HepG2 (cell line): Measurements from ENCODE around the gene PITHD1. TPM values are rescaled to one million over a fixed set of nuclear protein-coding genes. Genes with fewer than 3 reads are reported as not detected.

Experiments
- ATAC-seq: fragments of 200-7000 bp; cut with Tn5 transposase; 3 replicates; pipeline ENCODE4 v1.9.1; 2020; ENCODE audit warnings: mild to moderate bottlenecking, moderate library complexity
- BruUV-seq: library from RNA; stranded (reverse); fragments of 400-500 nt; replicated peaks from 2 replicates; lab custom pipeline; 2021; lab: Mats Ljungman, UMichigan
- CTCF ChIA-PET: fragments of 300-600 bp; formaldehyde crosslinking; extraction: SDS; loops from one replicate; lab custom pipeline; 2021; ENCODE audit warnings: low total read pairs, inconsistent platforms, low intra/inter-chr PET ratio; lab: Yijun Ruan, JAX
- POLR2A ChIA-PET: fragments of 350-600 bp; sonication (Branson Sonifier 250); formaldehyde crosslinking; loops from one replicate; lab custom pipeline; 2020; ENCODE audit warnings: antibody characterized with exemption, inconsistent platforms; lab: Yijun Ruan, JAX
- DNase-seq: peaks from one replicate; pipeline ENCODE4 v3.0.0-alpha.2; 2015; ENCODE audit warnings: low spot score
- FAIRE-seq: peaks from 3 replicates; lab custom pipeline; 2011; peaks lifted over from hg19 to GRCh38; lab: Jason Lieb, UNC
- H2AFZ ChIP-seq: one replicate; pipeline ENCODE4 v1.6.1; 2011; ENCODE audit warnings: low read length, inconsistent platforms
- H3K27ac ChIP-seq: fragments of 300-600 bp; 3 replicates; pipeline ENCODE4 v1.8.0; 2011; ENCODE audit warnings: mixed run types, mild to moderate bottlenecking, mixed read lengths, low read length, inconsistent platforms; ENCODE audit not compliant: insufficient read depth; ENCODE audit errors: extremely low read length
- H3K27me3 ChIP-seq, 2 experiments: fragments of 200-600 bp in 1 of 2; 2 replicates in 1 of 2; 3 replicates in 1 of 2; pipeline versions ENCODE4 v1.6.0 to v1.8.0; 2011; ENCODE audit warnings: low read length in 2 of 2, mild to moderate bottlenecking in 2 of 2, moderate library complexity in 2 of 2, inconsistent platforms in 1 of 2; ENCODE audit not compliant: insufficient read depth in 2 of 2, control insufficient read depth in 1 of 2
- H3K36me3 ChIP-seq, 2 experiments: fragments of 200-600 bp in 1 of 2; replicated peaks in 1 of 2; 2 replicates in 1 of 2; 3 replicates in 1 of 2; pipeline versions ENCODE4 v1.5.1 to v1.8.0; 2011; ENCODE audit warnings: low read length in 2 of 2, inconsistent platforms in 1 of 2; ENCODE audit not compliant: insufficient read depth in 2 of 2, control insufficient read depth in 1 of 2
- H3K4me1 ChIP-seq: 2 replicates; pipeline ENCODE4 v1.5.1; 2012; ENCODE audit warnings: low read length, inconsistent platforms; ENCODE audit not compliant: insufficient read depth
- H3K4me2 ChIP-seq: 2 replicates; pipeline ENCODE4 v1.6.0; 2011; ENCODE audit warnings: low read depth, low read length, inconsistent platforms
- H3K4me3 ChIP-seq, 3 experiments: fragments of 200-600 bp in 1 of 3; sonication (generic), shearing (Covaris generic) in 1 of 3; replicated peaks in 1 of 3; 2 replicates each; pipeline ENCODE4 v1.5.1; 2011 to 2016; ENCODE audit warnings: low read length in 3 of 3, inconsistent platforms in 2 of 3, low read depth in 2 of 3, mild to moderate bottlenecking in 2 of 3, control low read depth in 1 of 3, mixed read lengths in 1 of 3; ENCODE audit not compliant: insufficient read depth in 1 of 3
- H3K79me2 ChIP-seq: one replicate; pipeline ENCODE4 v1.6.1; 2011; ENCODE audit warnings: low read length, inconsistent platforms; ENCODE audit not compliant: insufficient read depth
- H3K9ac ChIP-seq: 2 replicates; pipeline ENCODE4 v1.6.0; 2011; ENCODE audit warnings: mild to moderate bottlenecking, low read depth, low read length, inconsistent platforms; ENCODE audit not compliant: insufficient read depth
- H3K9me3 ChIP-seq: 2 replicates; pipeline ENCODE4 v1.5.1; 2012; ENCODE audit warnings: mild to moderate bottlenecking, low read length
- H4K20me1 ChIP-seq: 2 replicates; pipeline ENCODE4 v1.6.0; 2011; ENCODE audit warnings: inconsistent platforms, mild to moderate bottlenecking, low read length, moderate library complexity; ENCODE audit not compliant: insufficient read depth
- AHDC1 ChIP-seq: sonication (generic); formaldehyde crosslinking; IDR thresholded peaks from 2 replicates; pipeline ENCODE4 v1.5.1; 2020; ENCODE audit warnings: mild to moderate bottlenecking, missing genetic modification reagents, borderline replicate concordance
- ATF1 ChIP-seq: IDR thresholded peaks from 2 replicates; pipeline ENCODE4 v1.6.1; 2016; ENCODE audit warnings: mild to moderate bottlenecking, control low read depth
- E2F5 ChIP-seq: sonication (generic); formaldehyde crosslinking; conservative IDR thresholded peaks from 2 replicates; pipeline ENCODE4 v1.4.0; 2020; ENCODE audit warnings: missing genetic modification reagents
- FOXO4 ChIP-seq: sonication (generic); formaldehyde crosslinking; conservative IDR thresholded peaks from 2 replicates; pipeline ENCODE4 v1.8.1; 2023; ENCODE audit warnings: missing genetic modification reagents
- ISL2 ChIP-seq: sonication (generic); formaldehyde crosslinking; IDR thresholded peaks from 2 replicates; pipeline ENCODE4 v1.5.0; 2020; ENCODE audit warnings: missing genetic modification reagents
- KDM1A ChIP-seq: IDR thresholded peaks from 2 replicates; pipeline ENCODE4 v1.6.1; 2016; ENCODE audit warnings: missing compliant biosample characterization
- MAF1 ChIP-seq: sonication (generic); formaldehyde crosslinking; IDR thresholded peaks from 2 replicates; pipeline ENCODE4 v1.5.0; 2020; ENCODE audit warnings: missing genetic modification reagents, borderline replicate concordance
- SMAD3 ChIP-seq: sonication (generic); formaldehyde crosslinking; IDR thresholded peaks from 2 replicates; pipeline ENCODE4 v1.4.0; 2020; ENCODE audit warnings: missing genetic modification reagents
- ZBTB37 ChIP-seq: sonication (generic); formaldehyde crosslinking; IDR thresholded peaks from 2 replicates; pipeline ENCODE4 v1.4.0; 2020; ENCODE audit warnings: mild to moderate bottlenecking, missing genetic modification reagents
- ZNF225 ChIP-seq: sonication (generic); formaldehyde crosslinking; IDR thresholded peaks from 2 replicates; pipeline ENCODE4 v1.4.0; 2020; ENCODE audit warnings: mild to moderate bottlenecking, missing genetic modification reagents
- ZNF782 ChIP-seq: sonication (generic); formaldehyde crosslinking; IDR thresholded peaks from 2 replicates; pipeline ENCODE4 v1.4.0; 2020; ENCODE audit warnings: missing genetic modification reagents, mild to moderate bottlenecking, borderline replicate concordance
- ZNF800 ChIP-seq: sonication (generic); formaldehyde crosslinking; IDR thresholded peaks from 2 replicates; pipeline ENCODE4 v1.4.0; 2020; ENCODE audit warnings: missing genetic modification reagents
- ZSCAN22 ChIP-seq: sonication (generic); formaldehyde crosslinking; IDR thresholded peaks from 2 replicates; pipeline ENCODE4 v1.4.0; 2020; ENCODE audit warnings: mild to moderate bottlenecking, missing genetic modification reagents
- WGBS: methylation state at CpG from one replicate; pipeline ENCODE4 v1.1.6; 2017; ENCODE audit warnings: low lambda C conversion rate; 5-methylcytosine and 5-hydroxymethylcytosine counted together
- in situ Hi-C: cut with HindIII; loops from 2 replicates; pipeline ENCODE4 v1.10.0; 2017; ENCODE audit warnings: low pct_unique_long_range_greater_than_20kb; ENCODE audit not compliant: extremely low pct_ligation_motif_present
- intact Hi-C: fragments of 100-400 bp; cut with micrococcal nuclease; formaldehyde crosslinking; loops from one replicate; pipeline ENCODE4 v1.10.0; 2022; ENCODE audit not compliant: unreplicated experiment
- polyA plus RNA-seq, 8 experiments: library from polyadenylated mRNA; depleted of rRNA in 3 of 8; stranded (reverse) in 7 of 8; unstranded in 1 of 8; fragments of >200 nt; fragmentation: Illumina TruSeq in 4 of 8; extraction: Trizol in 4 of 8; gene quantifications; 2 replicates each; pipeline versions ENCODE4 v1.2.1 to v1.2.3, GENCODE V29; 2011 to 2016; ENCODE audit warnings: low read depth in 4 of 8, missing spikeins in 1 of 8, mixed read lengths in 1 of 8; ENCODE audit not compliant: insufficient read depth in 1 of 8
- total RNA-seq, 5 experiments: library from RNA; depleted of rRNA; stranded (reverse); fragments of >200 nt; fragmentation: Illumina TruSeq; extraction: Trizol; gene quantifications; 2 replicates each; pipeline ENCODE4 v1.2.3, GENCODE V29; 2016; ENCODE audit warnings: low read depth in 1 of 5

PITHD1 gene
- total and polyA plus RNA-seq, 2 of the 13 experiments (the other 11 are each of a cell fraction or from before 2014, with no cell fraction given): 28.0 to 37.3 TPM

- H4K20me1 ChIP-seq: peaks cover 5% of the 10 kb centered on the region; the same call in 1 of the 2 replicates
- H3K4me2 ChIP-seq: peak overlapping the region; percentile 97
- no peak for FAIRE-seq
- H3K27me3 ChIP-seq: no peaks in the 10 kb centered on the region; a peak in 1 of 5 replicates
- intact Hi-C loops (loop anchor here (5.0 kb wide), 1 partner anchor 66 kb away; the partner anchor contains the start of gene FUCA1), in situ Hi-C loops (no loop called here)
- ChIA-PET POLR2A (interaction anchor here (0.5 to 10.9 kb wide), 10 partner anchors 9 to 220 kb away, joined by 3 to 154 read pairs (median 10); partner anchors contain the start of genes FUCA1, HMGCL, LYPLA2 and PITHD1), CTCF (no interaction called here)
- no peak for DNase-seq
- H3K4me3 ChIP-seq: peak overlapping the region; percentile 65 to 92 (median 90)
- peaks cover 4 to 24% of the 10 kb centered on the region in 2 experiments; a peak in 4 of 5 replicates for H3K36me3 ChIP-seq
- WGBS: 5% methylated on average over 13 of the region's 19 CpGs
- peak overlapping the region; percentile 95 for H3K27ac ChIP-seq
- peak; percentile 16 for ATAC-seq
- H2AFZ ChIP-seq: no peak overlapping the region
- H3K4me1 ChIP-seq: peaks cover 73% of the 10 kb centered on the region
- TSS peak; percentile 42 for BruUV-seq
- H3K9ac ChIP-seq: peak overlapping the region; percentile 93
- H3K79me2 ChIP-seq: peaks cover 9% of the 10 kb centered on the region
- no peaks in the 10 kb centered on the region for H3K9me3 ChIP-seq
- TF ChIP-seq ATF1 (CRISPR knock-in tag): no peak
- no peak for TF ChIP-seq ZBTB37 (CRISPR knock-in tag)
- TF ChIP-seq ZNF782 (CRISPR knock-in tag): no peak
- TF ChIP-seq SMAD3 (CRISPR knock-in tag): no peak
- TF ChIP-seq KDM1A: no peak
- TF ChIP-seq ZSCAN22 (CRISPR knock-in tag): no peak
- TF ChIP-seq E2F5: no peak
- 0 out of 2 replicates have a peak, but pooled peaks have one; percentile 5 for TF ChIP-seq ZNF800
- no peak for TF ChIP-seq ISL2 (CRISPR knock-in tag)
- TF ChIP-seq MAF1: no peak
- 0 out of 2 replicates have a peak, but pooled peaks have one; percentile 75 for TF ChIP-seq FOXO4
- no peak for TF ChIP-seq AHDC1 (CRISPR knock-in tag)
- TF ChIP-seq ZNF225 (CRISPR knock-in tag): no peak; the same call in 1 of the 2 replicates
These were observed 23.1 kb downstream of the PITHD1 start for GRCh38 chr1:23801338-23801748.
